Measurements from ENCODE around the gene LGALS4.

The LGALS4 gene

DNA sequence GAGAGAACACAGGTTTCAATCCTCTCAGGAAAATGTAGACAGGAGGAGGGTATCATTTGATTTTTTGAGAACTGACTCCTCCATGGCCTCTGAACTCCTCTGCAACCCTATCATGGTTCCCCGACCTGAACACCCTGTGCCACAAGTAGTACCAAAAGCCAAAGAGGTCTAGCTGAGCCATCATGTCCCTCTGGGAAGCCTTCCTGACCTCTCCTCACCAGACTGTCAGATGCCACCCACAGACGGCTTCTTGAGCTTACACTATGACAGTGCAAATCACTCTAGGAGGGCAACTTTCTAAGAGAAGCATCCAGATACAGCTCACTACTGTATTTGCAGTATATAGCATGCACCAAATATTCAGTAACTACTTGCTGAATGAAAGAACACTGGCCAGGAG lies 33.4 kb upstream of the LGALS4 start:
- TF ChIP-seq CTCF (IDR thresholded peaks at IDR 0.05; ENCODE audit: low read depth, low read length) = no peak
- H3K4me3 ChIP-seq (ENCODE audit: low read depth, low read length) = no peak overlapping the region

DNA sequence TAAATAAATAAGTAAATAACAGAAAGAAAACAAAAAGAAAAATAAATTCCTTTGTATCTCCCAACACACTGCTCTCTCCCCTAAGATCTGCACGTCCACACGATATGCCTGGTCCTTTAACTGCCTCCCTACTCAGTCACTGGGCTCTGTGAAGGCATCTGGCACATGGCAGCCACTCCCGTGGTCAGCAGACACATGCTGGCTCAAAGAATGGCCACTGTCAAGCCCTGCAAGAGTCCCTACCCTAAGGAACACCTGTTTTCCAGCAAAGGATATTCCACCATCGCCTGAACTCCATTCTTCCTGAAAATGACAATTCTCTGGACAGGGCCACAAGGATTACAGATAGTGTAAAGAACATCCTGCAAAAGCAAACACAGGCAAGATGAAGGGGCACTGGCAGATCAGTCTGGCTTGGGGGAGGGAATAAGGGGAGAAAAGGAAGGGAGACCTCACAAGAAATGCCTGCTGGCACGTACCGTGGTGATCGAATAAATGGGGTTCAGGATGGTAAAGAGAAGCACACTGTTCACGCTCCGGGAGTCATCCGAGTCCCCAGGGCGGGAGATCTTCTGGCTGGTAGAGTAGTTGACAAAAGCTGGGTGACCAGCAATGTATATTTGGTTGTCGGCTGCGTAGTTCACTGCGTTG lies 32.8 kb upstream of the LGALS4 start:
- H3K4me3 ChIP-seq (ENCODE audit: low read depth, low read length) = no peak overlapping the region
- no peak for TF ChIP-seq CTCF (IDR thresholded peaks at IDR 0.05; ENCODE audit: low read depth, low read length)

GRCh38 chr19:38844093-38844686 lies 31.4 kb upstream of the LGALS4 start:
- no peak overlapping the region for H3K4me3 ChIP-seq (ENCODE audit: low read depth, low read length)
- no peak for TF ChIP-seq CTCF (IDR thresholded peaks at IDR 0.05; ENCODE audit: low read depth, low read length)

- H3K4me3 ChIP-seq (ENCODE audit: low read depth, low read length) = no peak overlapping the region
- no peak for TF ChIP-seq CTCF (IDR thresholded peaks at IDR 0.05; ENCODE audit: low read depth, low read length)
Measured at GRCh38 chr19:38843175-38843758, 30.5 kb upstream of the LGALS4 start.

- TF ChIP-seq CTCF (IDR thresholded peaks at IDR 0.05; ENCODE audit: low read depth, low read length) = no peak
- H3K4me3 ChIP-seq (ENCODE audit: low read depth, low read length) = no peak overlapping the region
Measured at GRCh38 chr19:38842439-38843174, 29.9 kb upstream of the LGALS4 start.

DNA sequence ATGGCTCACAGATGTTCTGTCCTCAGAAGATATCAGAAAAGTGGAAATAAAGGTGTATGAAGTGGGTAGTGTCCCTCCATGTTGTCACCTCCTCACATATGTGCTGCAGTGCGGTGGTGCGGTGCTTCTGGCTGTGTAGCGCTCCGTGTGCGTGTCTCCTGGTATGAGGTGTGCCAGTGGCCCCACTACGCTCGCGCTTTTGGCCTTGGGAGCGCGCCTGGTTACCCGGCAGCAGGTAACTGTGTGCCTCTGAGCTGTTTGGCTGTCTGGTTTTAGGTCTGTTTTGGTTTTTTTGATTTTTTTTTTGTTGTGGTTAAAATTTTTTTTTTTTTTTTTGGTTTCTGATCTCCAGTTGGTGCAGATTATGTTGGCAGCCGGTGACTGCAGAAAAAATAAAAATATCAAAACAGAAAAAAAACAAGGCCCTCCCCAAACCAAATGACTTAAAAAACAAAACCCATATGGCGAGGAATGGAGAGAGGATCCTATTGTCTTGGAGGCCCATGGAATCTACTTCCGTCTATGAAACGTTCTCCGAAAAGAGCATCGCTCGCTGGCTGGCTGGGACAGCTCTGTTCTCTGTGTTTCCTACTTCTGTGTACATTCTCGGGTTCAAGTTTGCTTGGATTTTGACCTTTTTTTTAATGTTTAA lies 29.2 kb upstream of the LGALS4 start:
- no peak for TF ChIP-seq CTCF (IDR thresholded peaks at IDR 0.05; ENCODE audit: low read depth, low read length)
- H3K4me3 ChIP-seq (ENCODE audit: low read depth, low read length) = no peak overlapping the region

Data from WI38 (cell line).